ENCODE results near the gene FEZF2.

The FEZF2 gene

GRCh38 chr3:62329971-62330370, 43.4 kb downstream of the FEZF2 start:
- peak; percentile 62 for DNase-seq (ENCODE audit: low spot score)

GRCh38 chr3:62325896-62326295, 47.5 kb downstream of the FEZF2 start:
- no peak for DNase-seq (ENCODE audit: low spot score)

- DNase-seq (ENCODE audit: low spot score), result no peak
Observed at GRCh38 chr3:62323241-62323640, 50.1 kb downstream of the FEZF2 start.

Measured in cerebellar cortex (tissue), 1 donor.